Heart right ventricle (tissue), 16 donors: ENCODE data around the gene LPP. TPM values are rescaled to one million over a fixed set of nuclear protein-coding genes. Genes with fewer than 3 reads are reported as not detected.

Experiments used
- ATAC-seq, 8 donors: fragments of 200-7000 bp; cut with Tn5 transposase; one replicate each; pipeline ENCODE4 v1.9.1; 2020; ENCODE audit warnings: mild to moderate bottlenecking in 8 of 8, moderate library complexity in 8 of 8, moderate number of reproducible peaks in 1 of 8
- DNase-seq, 2 donors: peaks; one replicate each; pipeline ENCODE4 v3.0.0-alpha.2; 2020
- H3K27ac ChIP-seq, 10 donors: fragments of 200-600 bp; sonication (generic) in 2 of 10; one replicate each; pipeline versions ENCODE4 v1.5.0 to v1.8.0; 2020 to 2022; ENCODE audit warnings: mild to moderate bottlenecking in 3 of 10
- H3K27me3 ChIP-seq, 7 donors: fragments of 200-600 bp; one replicate each; pipeline ENCODE4 v1.8.0; 2021 to 2022; ENCODE audit warnings: mild to moderate bottlenecking in 2 of 7
- H3K36me3 ChIP-seq, 9 donors: fragments of 200-600 bp; sonication (generic) in 1 of 9; one replicate each; pipeline versions ENCODE4 v1.5.0 to v1.8.0; 2020 to 2022; ENCODE audit warnings: mild to moderate bottlenecking in 2 of 9
- H3K4me1 ChIP-seq, 9 donors: fragments of 200-600 bp; sonication (generic) in 1 of 9; one replicate each; pipeline versions ENCODE4 v1.5.0 to v1.8.0; 2020 to 2022; ENCODE audit warnings: mild to moderate bottlenecking in 4 of 9
- H3K4me3 ChIP-seq, 10 donors: fragments of 200-600 bp; sonication (generic) in 2 of 10; one replicate each; pipeline versions ENCODE4 v1.5.0 to v1.8.0; 2020 to 2022; ENCODE audit warnings: mild to moderate bottlenecking in 7 of 10, moderate library complexity in 2 of 10
- H3K9me3 ChIP-seq, 11 donors: fragments of 200-600 bp in 10 of 11; sonication (generic) in 2 of 11; one replicate each; pipeline versions ENCODE4 v1.5.0 to v1.8.0; 2013 to 2022; ENCODE audit warnings: mild to moderate bottlenecking in 2 of 11, control low read depth in 1 of 11, moderate library complexity in 1 of 11
- CTCF ChIP-seq, 9 donors: fragments of 200-600 bp; sonication (generic) in 2 of 9; IDR thresholded peaks; one replicate each; pipeline versions ENCODE4 v1.5.0 to v1.8.0; 2021 to 2022; ENCODE audit warnings: antibody characterized with exemption in 9 of 9, mild to moderate bottlenecking in 5 of 9, moderate library complexity in 1 of 9
- WGBS, 2 donors: extraction: QIAGEN DNeasy Blood & Tissue Kit; methylation state at CpG; one replicate each; pipeline ENCODE4 v1.1.7; 2013; ENCODE audit warnings: inconsistent platforms in 1 of 2; 5-methylcytosine and 5-hydroxymethylcytosine counted together
- intact Hi-C, 10 donors: fragments of 100-400 bp; cut with DNase I; formaldehyde crosslinking; loops; one replicate each; pipeline versions ENCODE4 v1.11.1 to v1.14.2; 2022
- polyA plus RNA-seq, 2 donors: library from polyadenylated mRNA; stranded (reverse); fragments of 200-250 nt; gene quantifications; one replicate each; pipeline ENCODE4 v1.2.3, GENCODE V29; 2013
- total RNA-seq, 10 donors: library from RNA; stranded (reverse); fragmentation: NEBNext Ultra II Directional in 3 of 10; extraction: Animal tissue kit (Norgen Biotek cat#: 25700) in 3 of 10; gene quantifications; one replicate each; pipeline versions ENCODE4 v1.2.1 to v1.2.4, GENCODE V29; 2021 to 2023
- donor health status: Arrhythmogenic right ventricular cardiomyopathy.
- donor health status: ischemic (EF 13 %, LVEDD 7.1; RV severe dilation, severe dysfunction).
- donor health status: healthy with polysubstance abuse.
- donor health status: DM: no; HTN: yes; CAD: no.
- donor health status: DM: no; HTN: no; CAD: no.
- donor health status: ischemic (EF 25% LVEDD 6.9; RV normal size, moderate dysfunction).
- donor health status: ischemic (EF 25% LVEDD 5.7; RV mildly dilated, moderate dysfunction).
- donor health status: healthy.
- donor health status: DM: yes; HTN: yes; CAD: no.
- donor health status: Ischemic cardiomyopathy.
- donor health status: ischemic (EF 35%, LVEDD 5.7; RV mildly dilated, moderate dysfunction).
- donor health status: nonischemic (EF 11% LVEDD 7.7; RV severe dilation, severe dysfunction).
- donor health status: DM: yes; HTN: yes; CAD: no.
- donor health status: PGD.
- donor health status: ischemic (EF 29% LVEDD 5.4; RV normal size, mild dysfunction).
- donor health status: nonischemic (EF 23%, LVEDD 6.1; RV moderate dilation, normal function).

LPP gene
- total and polyA plus RNA-seq, 12 donors: 8.5 to 188 (median 140) TPM

GRCh38 chr3:188274249-188274915 is 120.4 kb downstream of the LPP start:
- H3K27me3 ChIP-seq: no peaks in the 10 kb centered on the region

GRCh38 chr3:188276375-188276774 is 122.4 kb downstream of the LPP start:
- intact Hi-C loops: loop anchor here in 2 of 10 donors (10.0 kb wide), 2 partner anchors 222 to 532 kb away; partner anchors contain the start of gene BCL6 (in 1 of the 2)
- no peak for TF ChIP-seq CTCF (IDR thresholded peaks at IDR 0.05)
- Histone ChIP-seq H3K27me3 (no peaks in the 10 kb centered on the region), H3K4me3 (no peak overlapping the region), H3K27ac (peak overlapping the region in 4 of 10 donors; percentile 20 to 62 (median 38)), H3K9me3 (no peaks in the 10 kb centered on the region), H3K36me3 (peaks cover 0 to 7% (median 0%) of the 10 kb centered on the region in 9 donors), H3K4me1 (peaks cover 3 to 61% (median 43%) of the 10 kb centered on the region in 9 donors)
- no peak for ATAC-seq
- 94 to 96% methylated on average over 3 of the region's 3 CpGs for WGBS, 2 donors
- no peak for DNase-seq

More at GRCh38 chr3:188274249-188274915, 120.4 kb downstream of the LPP start:
- H3K36me3 ChIP-seq: peaks cover 0 to 7% (median 0%) of the 10 kb centered on the region in 9 donors
- intact Hi-C loops: loop anchor here in 3 of 10 donors (5.0 to 10.0 kb wide), 3 partner anchors 117 to 530 kb away; partner anchors contain the start of gene BCL6 (in 1 of the 3)
- H3K27ac ChIP-seq: peak overlapping the region in 9 of 10 donors; percentile 1 to 93 (median 44)
- DNase-seq (no peak), ATAC-seq (peak in 1 of 8 donors; percentile 18)
- no peak for TF ChIP-seq CTCF (IDR thresholded peaks at IDR 0.05)
- H3K9me3 ChIP-seq: no peaks in the 10 kb centered on the region
- H3K4me1 ChIP-seq: peaks cover 8 to 72% (median 54%) of the 10 kb centered on the region in 9 donors
- 49 to 62% methylated on average over 4 of the region's 4 CpGs for WGBS, 2 donors
- H3K4me3 ChIP-seq: no peak overlapping the region

- no peak overlapping the region for H3K4me3 ChIP-seq
- DNase-seq (no peak), ATAC-seq (peak in 6 of 8 donors; percentile 24 to 61 (median 28))
- H3K27ac ChIP-seq: peak overlapping the region in 6 of 10 donors; percentile 5 to 64 (median 36)
- intact Hi-C loops: loop anchor here in 2 of 10 donors (10.0 kb wide), 2 partner anchors 224 to 534 kb away; partner anchors contain the start of gene BCL6 (in 1 of the 2)
- peaks cover 3 to 69% (median 45%) of the 10 kb centered on the region in 9 donors for H3K4me1 ChIP-seq
- H3K36me3 ChIP-seq: peaks cover 0 to 7% (median 0%) of the 10 kb centered on the region in 9 donors
- no peaks in the 10 kb centered on the region for H3K9me3 ChIP-seq
- no peaks in the 10 kb centered on the region for H3K27me3 ChIP-seq
- no peak for TF ChIP-seq CTCF (IDR thresholded peaks at IDR 0.05)
- WGBS, 2 donors: 66 to 67% methylated on average over 6 of the region's 6 CpGs
These were observed 124.9 kb downstream of the LPP start for GRCh38 chr3:188278717-188279324.
